IMR-90 (cell line): Measurements from ENCODE around the gene PIEZO2. TPM values are rescaled to one million over a fixed set of nuclear protein-coding genes. Genes with fewer than 3 reads are reported as not detected.

Experiments used
- ATAC-seq: fragments of 200-7000 bp; cut with Tn5 transposase; 2 replicates; pipeline ENCODE4 v1.9.1; 2020; ENCODE audit warnings: low read depth, mild to moderate bottlenecking, moderate library complexity
- BruUV-seq: library from RNA; stranded (reverse); fragments of 400-500 nt; replicated peaks from 2 replicates; lab custom pipeline; 2021; lab: Mats Ljungman, UMichigan
- CTCF ChIA-PET: fragments of 300-600 bp; formaldehyde crosslinking; extraction: SDS; loops from one replicate; lab custom pipeline; 2021; ENCODE audit warnings: antibody characterized with exemption; lab: Yijun Ruan, JAX
- POLR2A ChIA-PET: fragments of 300-600 bp; sonication (Branson Sonifier 250); formaldehyde crosslinking; loops from one replicate; lab custom pipeline; 2022; ENCODE audit warnings: antibody characterized with exemption; ENCODE audit not compliant: unreplicated experiment; lab: Charles Lee
- DNase-seq: peaks from one replicate; pipeline ENCODE4 v3.0.0; 2013
- H2AFZ ChIP-seq: replicated peaks from 2 replicates; pipeline ENCODE3; 2013; ENCODE audit warnings: low read length, mild to moderate bottlenecking; ENCODE audit not compliant: poor library complexity
- H2AK5ac ChIP-seq: 2 replicates; pipeline ENCODE4 v1.6.1; 2013; ENCODE audit warnings: low read depth, low read length, inconsistent platforms
- H2AK9ac ChIP-seq: replicated peaks from 2 replicates; pipeline ENCODE3; 2013; ENCODE audit warnings: mild to moderate bottlenecking, low read depth, low read length, moderate library complexity; ENCODE audit not compliant: poor library complexity
- H2BK120ac ChIP-seq: 2 replicates; pipeline ENCODE4 v1.6.1; 2013; ENCODE audit warnings: low read depth, low read length, inconsistent platforms
- H2BK15ac ChIP-seq: 3 replicates; pipeline ENCODE4 v1.6.1; 2013; ENCODE audit warnings: low read depth, low read length, inconsistent platforms
- H2BK20ac ChIP-seq: 2 replicates; pipeline ENCODE4 v1.6.1; 2013; ENCODE audit warnings: low read depth, mild to moderate bottlenecking, inconsistent platforms, low read length, moderate library complexity
- H2BK5ac ChIP-seq: 2 replicates; pipeline ENCODE4 v1.6.1; 2013; ENCODE audit warnings: mild to moderate bottlenecking, low read depth, low read length, inconsistent platforms; ENCODE audit not compliant: poor library complexity, severe bottlenecking
- H3K14ac ChIP-seq: replicated peaks from 2 replicates; pipeline ENCODE4 v1.6.1; 2013; ENCODE audit warnings: low read depth, low read length, inconsistent platforms
- H3K18ac ChIP-seq: 2 replicates; pipeline ENCODE4 v1.6.1; 2013; ENCODE audit warnings: low read depth, low read length, control low read depth
- H3K23ac ChIP-seq: 2 replicates; pipeline ENCODE4 v1.6.1; 2013; ENCODE audit warnings: low read depth, low read length, inconsistent platforms
- H3K27ac ChIP-seq: 2 replicates; pipeline ENCODE4 v1.5.1; 2013; ENCODE audit warnings: mild to moderate bottlenecking, control low read depth, low read length; ENCODE audit not compliant: insufficient read depth
- H3K27me3 ChIP-seq: 2 replicates; pipeline ENCODE4 v1.6.1; 2013; ENCODE audit warnings: low read length; ENCODE audit not compliant: control insufficient read depth, insufficient read depth
- H3K36me3 ChIP-seq: 2 replicates; pipeline ENCODE4 v1.6.1; 2013; ENCODE audit warnings: low read length, mixed read lengths; ENCODE audit not compliant: control insufficient read depth, insufficient read depth
- H3K4ac ChIP-seq: 2 replicates; pipeline ENCODE4 v1.6.1; 2013; ENCODE audit warnings: low read depth, low read length, inconsistent platforms
- H3K4me1 ChIP-seq: 2 replicates; pipeline ENCODE4 v1.6.1; 2013; ENCODE audit warnings: low read length, mixed read lengths; ENCODE audit not compliant: control insufficient read depth, insufficient read depth
- H3K4me2 ChIP-seq: 2 replicates; pipeline ENCODE4 v1.6.1; 2013; ENCODE audit warnings: low read depth, mild to moderate bottlenecking, control low read depth, low read length, moderate library complexity
- H3K4me3 ChIP-seq: 2 replicates; pipeline ENCODE4 v1.5.1; 2013; ENCODE audit warnings: low read depth, mild to moderate bottlenecking, control low read depth, low read length, moderate library complexity; ENCODE audit not compliant: insufficient read depth
- H3K56ac ChIP-seq: 2 replicates; pipeline ENCODE4 v1.6.1; 2013; ENCODE audit warnings: low read length, inconsistent platforms; ENCODE audit not compliant: insufficient read depth; ENCODE audit errors: extremely low read depth
- H3K79me1 ChIP-seq, 2 experiments: 2 replicates each; pipeline ENCODE4 v1.6.1; 2013; ENCODE audit warnings: low read length in 2 of 2, inconsistent platforms in 1 of 2, low read depth in 1 of 2
- H3K9ac ChIP-seq: 2 replicates; pipeline ENCODE4 v1.6.1; 2013; ENCODE audit warnings: low read depth, low read length, control low read depth
- H3K9me1 ChIP-seq: 2 replicates; pipeline ENCODE4 v1.6.1; 2013; ENCODE audit warnings: low read length, inconsistent platforms; ENCODE audit not compliant: insufficient read depth
- H3K9me3 ChIP-seq: 2 replicates; pipeline ENCODE4 v1.6.1; 2013; ENCODE audit warnings: low read length; ENCODE audit not compliant: control insufficient read depth, insufficient read depth
- H4K20me1 ChIP-seq: 2 replicates; pipeline ENCODE4 v1.6.1; 2013; ENCODE audit warnings: low read length, inconsistent platforms; ENCODE audit not compliant: insufficient read depth
- H4K5ac ChIP-seq: 2 replicates; pipeline ENCODE4 v1.6.1; 2013; ENCODE audit warnings: mild to moderate bottlenecking, low read depth, low read length, control low read depth
- H4K8ac ChIP-seq, 2 experiments: 2 replicates each; pipeline ENCODE4 v1.6.1; 2013; ENCODE audit warnings: low read depth in 2 of 2, low read length in 2 of 2, control low read depth in 1 of 2, inconsistent platforms in 1 of 2
- H4K91ac ChIP-seq: 2 replicates; pipeline ENCODE4 v1.6.1; 2013; ENCODE audit warnings: low read depth, low read length, inconsistent platforms; ENCODE audit not compliant: insufficient read depth
- CHD1 ChIP-seq: IDR thresholded peaks from 2 replicates; pipeline ENCODE4 v1.6.1; 2012; ENCODE audit warnings: low read depth, low read length, improper control_type of control experiment
- NFE2L2 ChIP-seq: fragments of 150-350 bp; IDR thresholded peaks from 2 replicates; pipeline ENCODE4 v1.6.1; 2016; ENCODE audit warnings: low read depth, mild to moderate bottlenecking, low read length
- RAD21 ChIP-seq: IDR thresholded peaks from 2 replicates; pipeline ENCODE4 v1.6.1; 2012; ENCODE audit warnings: low read length, improper control_type of control experiment
- SMC3 ChIP-seq: fragments of 150-350 bp; IDR thresholded peaks from 2 replicates; pipeline ENCODE4 v1.6.1; 2016; ENCODE audit warnings: low read depth, mild to moderate bottlenecking, antibody characterized with exemption, low read length, moderate library complexity
- WGBS, 2 experiments: methylation state at CpG; one replicate each; pipeline versions ENCODE4 v1.1.5 to v1.1.7; 2013; ENCODE audit warnings: missing lambda C conversion rate in 2 of 2; ENCODE audit not compliant: insufficient read length in 1 of 2; ENCODE audit errors: extremely low coverage in 2 of 2; 5-methylcytosine and 5-hydroxymethylcytosine counted together
- dilution Hi-C: fragments of 300-500 bp; cut with HindIII; formaldehyde crosslinking; loops from one replicate; pipeline ENCODE4 v1.14.3; 2018; ENCODE audit warnings: low sequenced_read_pairs; ENCODE audit not compliant: unreplicated experiment
- in situ Hi-C: fragments of 300-500 bp; cut with MboI; formaldehyde crosslinking; loops from 3 replicates; pipeline ENCODE4 v1.14.3; 2019; ENCODE audit warnings: low sequenced_read_pairs, inconsistent platforms, mixed read lengths
- intact Hi-C: fragments of 100-400 bp; cut with micrococcal nuclease; formaldehyde crosslinking; loops from 2 replicates; pipeline ENCODE4 v1.10.0; 2022
- polyA plus RNA-seq, 3 experiments: library from polyadenylated mRNA; depleted of rRNA; stranded (reverse); fragments of >200 nt; gene quantifications; 2 replicates each; pipeline ENCODE4 v1.2.3, GENCODE V29; 2012; ENCODE audit warnings: low replicate concordance in 1 of 3
- total RNA-seq: library from RNA; depleted of rRNA; stranded (reverse); fragments of >200 nt; gene quantifications from 2 replicates; pipeline ENCODE4 v1.2.3, GENCODE V29; 2012

The PIEZO2 gene
- total and polyA plus RNA-seq, 2 of the 4 experiments (the other 2 are of a cell fraction), result 2.4 to 4.1 TPM

GRCh38 chr18:11147962-11148679 lies 1.2 kb downstream of the PIEZO2 start:
- Histone ChIP-seq H3K23ac (peak overlapping the region; percentile 65), H4K20me1 (peaks cover 4% of the 10 kb centered on the region; the same call in 1 of the 2 replicates), H3K4me2 (peak overlapping the region; percentile 80), H3K14ac (no peak overlapping the region; the same call in 1 of the 2 replicates), H2AFZ (peak overlapping the region; percentile 76), H3K56ac (no peak overlapping the region), H3K27ac (peak overlapping the region; percentile 13; the same call in 1 of the 2 replicates), H4K91ac (0 out of 2 replicates have a peak overlapping the region, but pooled peaks have one; percentile 21), H3K9me1 (peaks cover 5% of the 10 kb centered on the region; the same call in 1 of the 2 replicates), H3K9me3 (no peaks in the 10 kb centered on the region), H2BK120ac (no peak overlapping the region; the same call in 1 of the 2 replicates), H4K8ac (no peak overlapping the region; a peak in 1 of 4 replicates), H2BK5ac (no peak overlapping the region), H2AK9ac (peak overlapping the region; percentile 87), H2BK20ac (no peak overlapping the region; the same call in 1 of the 2 replicates), H3K27me3 (peaks cover 12% of the 10 kb centered on the region), H3K4ac (peak overlapping the region; percentile 54), H3K18ac (peak overlapping the region; percentile 42; the same call in 1 of the 2 replicates), H3K4me3 (peak overlapping the region; percentile 69), H3K79me1 (peaks cover 0 to 37% of the 10 kb centered on the region in 2 experiments; a peak in 2 of 4 replicates), H3K4me1 (peaks cover 5% of the 10 kb centered on the region; the same call in 1 of the 2 replicates), H2BK15ac (no peak overlapping the region), H4K5ac (no peak overlapping the region; the same call in 1 of the 2 replicates), H2AK5ac (peak overlapping the region; percentile 72), H3K9ac (peak overlapping the region; percentile 73), H3K36me3 (peaks cover 3% of the 10 kb centered on the region; the same call in 1 of the 2 replicates)
- dilution Hi-C loops (no loop called here), intact Hi-C loops (loop anchor here (5.0 kb wide), 1 partner anchor 221 kb away; no protein-coding TSS in a partner anchor), in situ Hi-C loops (no loop called here)
- TF ChIP-seq NFE2L2 (no peak), CHD1 (no peak), RAD21 (no peak), SMC3 (no peak)
- POLR2A ChIA-PET, result no interaction called here
- 0 out of 2 replicates have a peak, but pooled peaks have one; percentile 1 for ATAC-seq
- CTCF ChIA-PET, result no interaction called here
- DNase-seq, result no peak
- 3% methylated on average over 6 of the region's 39 CpGs; no CpG with 5 or more reads in 1 of the 2 experiments for WGBS, 2 experiments
- no TSS peak for BruUV-seq
